HepG2 (cell line): ENCODE data around the gene PEPD.

ENCODE experiments used
- BRCA1 ChIP-seq: sonication (generic); formaldehyde crosslinking; IDR thresholded peaks from 2 replicates; pipeline ENCODE4 v1.4.0; 2020; ENCODE audit warnings: missing genetic modification reagents
- CEBPG ChIP-seq: IDR thresholded peaks from 2 replicates; pipeline ENCODE4 v1.6.1; 2016
- GLI4 ChIP-seq: sonication (generic); formaldehyde crosslinking; IDR thresholded peaks from 2 replicates; pipeline ENCODE4 v1.5.1; 2020; ENCODE audit warnings: missing genetic modification reagents, mild to moderate bottlenecking, moderate library complexity, borderline replicate concordance
- KAT7 ChIP-seq: IDR thresholded peaks from 2 replicates; pipeline ENCODE4 v1.6.1; 2018; ENCODE audit warnings: borderline replicate concordance, missing compliant biosample characterization
- POLR2A ChIP-seq, 2 experiments: IDR thresholded peaks; 2 replicates each; pipeline ENCODE4 v1.6.1; 2011; ENCODE audit warnings: low read depth in 2 of 2, low read length in 2 of 2, mild to moderate bottlenecking in 1 of 2, moderate library complexity in 1 of 2; ENCODE audit not compliant: insufficient read depth in 1 of 2
- RFX5 ChIP-seq: IDR thresholded peaks from 2 replicates; pipeline ENCODE4 v1.6.1; 2011; ENCODE audit warnings: low read depth, low read length, improper control_type of control experiment
- ZBTB40 ChIP-seq, 2 experiments: fragments of 450-650 bp in 1 of 2; sonication (generic) in 1 of 2; formaldehyde crosslinking in 1 of 2; IDR thresholded peaks; 2 replicates each; pipeline versions ENCODE4 v1.6.1 to v1.8.0; 2016 to 2022; ENCODE audit warnings: antibody characterized with exemption in 1 of 2, mild to moderate bottlenecking in 1 of 2, missing genetic modification reagents in 1 of 2
- ZNF251 ChIP-seq: sonication (generic); formaldehyde crosslinking; IDR thresholded peaks from 2 replicates; pipeline ENCODE4 v1.9.0; 2021; ENCODE audit warnings: mild to moderate bottlenecking, missing genetic modification reagents
- ZNF274 ChIP-seq: sonication (generic); formaldehyde crosslinking; IDR thresholded peaks from 2 replicates; pipeline ENCODE4 v1.5.1; 2020; ENCODE audit warnings: mild to moderate bottlenecking, missing genetic modification reagents
- ZNF383 ChIP-seq: sonication (generic); formaldehyde crosslinking; IDR thresholded peaks from 2 replicates; pipeline ENCODE4 v1.4.0; 2020; ENCODE audit warnings: missing genetic modification reagents, mild to moderate bottlenecking, borderline replicate concordance
- ZNF543 ChIP-seq: sonication (generic); formaldehyde crosslinking; IDR thresholded peaks from 2 replicates; pipeline ENCODE4 v1.4.0; 2020; ENCODE audit warnings: mild to moderate bottlenecking, missing genetic modification reagents
- TF ChIP-seq, protein P1 (sequence below): sonication (generic); formaldehyde crosslinking; IDR thresholded peaks from 2 replicates; pipeline ENCODE4 v1.9.0; 2021; ENCODE audit warnings: missing genetic modification reagents, borderline replicate concordance
- TF ChIP-seq, protein P2 (sequence below): sonication (generic); formaldehyde crosslinking; IDR thresholded peaks from 2 replicates; pipeline ENCODE4 v1.5.1; 2020; ENCODE audit warnings: missing genetic modification reagents, mild to moderate bottlenecking, borderline replicate concordance
- TF ChIP-seq, protein P3 (sequence below): sonication (generic); formaldehyde crosslinking; IDR thresholded peaks from 2 replicates; pipeline ENCODE4 v1.5.0; 2020; ENCODE audit warnings: mild to moderate bottlenecking, missing genetic modification reagents, moderate library complexity

GRCh38 chr19:33497131-33497777, 24.3 kb downstream of the PEPD start:
- TF ChIP-seq ZNF543 (CRISPR knock-in tag) (no peak), GLI4 (no peak), POLR2A (IDR thresholded peaks at IDR 0.05; ENCODE audit: insufficient read depth in 1 of 2, low read depth in 2 of 2, low read length in 2 of 2) (no peak), ZBTB40 (IDR thresholded peaks at IDR 0.05) (no peak), ZBTB40 (CRISPR knock-in tag; IDR thresholded peaks at IDR 0.05) (no peak), BRCA1 (no peak), RFX5 (no peak), KAT7 (CRISPR knock-in tag) (no peak), ZNF251 (CRISPR knock-in tag) (no peak), CEBPG (CRISPR knock-in tag) (no peak), ZNF274 (CRISPR knock-in tag) (no peak), ZNF383 (CRISPR knock-in tag) (no peak)
- TF ChIP-seq, protein P1, sequence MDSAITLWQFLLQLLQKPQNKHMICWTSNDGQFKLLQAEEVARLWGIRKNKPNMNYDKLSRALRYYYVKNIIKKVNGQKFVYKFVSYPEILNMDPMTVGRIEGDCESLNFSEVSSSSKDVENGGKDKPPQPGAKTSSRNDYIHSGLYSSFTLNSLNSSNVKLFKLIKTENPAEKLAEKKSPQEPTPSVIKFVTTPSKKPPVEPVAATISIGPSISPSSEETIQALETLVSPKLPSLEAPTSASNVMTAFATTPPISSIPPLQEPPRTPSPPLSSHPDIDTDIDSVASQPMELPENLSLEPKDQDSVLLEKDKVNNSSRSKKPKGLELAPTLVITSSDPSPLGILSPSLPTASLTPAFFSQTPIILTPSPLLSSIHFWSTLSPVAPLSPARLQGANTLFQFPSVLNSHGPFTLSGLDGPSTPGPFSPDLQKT: no peak
- TF ChIP-seq, protein P2, sequence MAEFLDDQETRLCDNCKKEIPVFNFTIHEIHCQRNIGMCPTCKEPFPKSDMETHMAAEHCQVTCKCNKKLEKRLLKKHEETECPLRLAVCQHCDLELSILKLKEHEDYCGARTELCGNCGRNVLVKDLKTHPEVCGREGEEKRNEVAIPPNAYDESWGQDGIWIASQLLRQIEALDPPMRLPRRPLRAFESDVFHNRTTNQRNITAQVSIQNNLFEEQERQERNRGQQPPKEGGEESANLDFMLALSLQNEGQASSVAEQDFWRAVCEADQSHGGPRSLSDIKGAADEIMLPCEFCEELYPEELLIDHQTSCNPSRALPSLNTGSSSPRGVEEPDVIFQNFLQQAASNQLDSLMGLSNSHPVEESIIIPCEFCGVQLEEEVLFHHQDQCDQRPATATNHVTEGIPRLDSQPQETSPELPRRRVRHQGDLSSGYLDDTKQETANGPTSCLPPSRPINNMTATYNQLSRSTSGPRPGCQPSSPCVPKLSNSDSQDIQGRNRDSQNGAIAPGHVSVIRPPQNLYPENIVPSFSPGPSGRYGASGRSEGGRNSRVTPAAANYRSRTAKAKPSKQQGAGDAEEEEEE (CRISPR knock-in tag): no peak
- TF ChIP-seq, protein P3, sequence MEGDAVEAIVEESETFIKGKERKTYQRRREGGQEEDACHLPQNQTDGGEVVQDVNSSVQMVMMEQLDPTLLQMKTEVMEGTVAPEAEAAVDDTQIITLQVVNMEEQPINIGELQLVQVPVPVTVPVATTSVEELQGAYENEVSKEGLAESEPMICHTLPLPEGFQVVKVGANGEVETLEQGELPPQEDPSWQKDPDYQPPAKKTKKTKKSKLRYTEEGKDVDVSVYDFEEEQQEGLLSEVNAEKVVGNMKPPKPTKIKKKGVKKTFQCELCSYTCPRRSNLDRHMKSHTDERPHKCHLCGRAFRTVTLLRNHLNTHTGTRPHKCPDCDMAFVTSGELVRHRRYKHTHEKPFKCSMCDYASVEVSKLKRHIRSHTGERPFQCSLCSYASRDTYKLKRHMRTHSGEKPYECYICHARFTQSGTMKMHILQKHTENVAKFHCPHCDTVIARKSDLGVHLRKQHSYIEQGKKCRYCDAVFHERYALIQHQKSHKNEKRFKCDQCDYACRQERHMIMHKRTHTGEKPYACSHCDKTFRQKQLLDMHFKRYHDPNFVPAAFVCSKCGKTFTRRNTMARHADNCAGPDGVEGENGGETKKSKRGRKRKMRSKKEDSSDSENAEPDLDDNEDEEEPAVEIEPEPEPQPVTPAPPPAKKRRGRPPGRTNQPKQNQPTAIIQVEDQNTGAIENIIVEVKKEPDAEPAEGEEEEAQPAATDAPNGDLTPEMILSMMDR: no peak
